Natural killer cell treated with Interleukin-12 subunit alpha and Interleukin-12 subunit beta and Interleukin-15 and Interleukin-18, amount 100 ng/mL, for 72 hours (primary cell): ENCODE results near the gene SGPP1. TPM values are rescaled to one million over a fixed set of nuclear protein-coding genes. Genes with fewer than 3 reads are reported as not detected.
"Not testable (repeated sequence)": the region's sequence is repeated elsewhere in the genome, so short reads cannot be mapped to it uniquely, and the experiment has no call there.

Experiments used
- ATAC-seq, 2 donors: fragments of 150-1000 bp; cut with Tn5 transposase in 1 of 2; sonication (Bioruptor Pico), chemical (Tn5 transposase) in 1 of 2; 2 replicates each; pipeline ENCODE4 v1.10.0; 2021
- DNase-seq: peaks from one replicate; pipeline ENCODE4 v3.0.0; 2022; ENCODE audit warnings: low spot score
- H3K27ac Mint-ChIP-seq, 2 donors: 1 replicate in 1 of 2; 2 replicates in 1 of 2; pipeline ENCODE4 v1.8.0; 2022; ENCODE audit warnings: mixed read lengths in 2 of 2, mild to moderate bottlenecking in 1 of 2, moderate library complexity in 1 of 2
- H3K27me3 Mint-ChIP-seq, 2 donors: 1 replicate in 1 of 2; 2 replicates in 1 of 2; pipeline ENCODE4 v1.8.0; 2022; ENCODE audit warnings: mixed read lengths in 2 of 2
- H3K36me3 Mint-ChIP-seq: one replicate; pipeline ENCODE4 v1.8.0; 2022; ENCODE audit warnings: mixed read lengths
- H3K4me1 Mint-ChIP-seq, 2 donors: 1 replicate in 1 of 2; 2 replicates in 1 of 2; pipeline ENCODE4 v1.8.0; 2022; ENCODE audit warnings: low read depth in 2 of 2, mixed read lengths in 2 of 2, mild to moderate bottlenecking in 1 of 2
- H3K4me3 Mint-ChIP-seq: one replicate; pipeline ENCODE4 v1.8.0; 2022; ENCODE audit warnings: mixed read lengths
- H3K9me3 Mint-ChIP-seq: 2 replicates; pipeline ENCODE4 v1.8.0; 2022; ENCODE audit warnings: mixed read lengths
- total RNA-seq, 2 donors: library from RNA; stranded (reverse); gene quantifications; one replicate each; pipeline ENCODE4 v1.2.3, GENCODE V29; 2022

SGPP1 gene
- total RNA-seq, 2 donors from 2014 or later: 10.9 to 15.0 TPM

DNA sequence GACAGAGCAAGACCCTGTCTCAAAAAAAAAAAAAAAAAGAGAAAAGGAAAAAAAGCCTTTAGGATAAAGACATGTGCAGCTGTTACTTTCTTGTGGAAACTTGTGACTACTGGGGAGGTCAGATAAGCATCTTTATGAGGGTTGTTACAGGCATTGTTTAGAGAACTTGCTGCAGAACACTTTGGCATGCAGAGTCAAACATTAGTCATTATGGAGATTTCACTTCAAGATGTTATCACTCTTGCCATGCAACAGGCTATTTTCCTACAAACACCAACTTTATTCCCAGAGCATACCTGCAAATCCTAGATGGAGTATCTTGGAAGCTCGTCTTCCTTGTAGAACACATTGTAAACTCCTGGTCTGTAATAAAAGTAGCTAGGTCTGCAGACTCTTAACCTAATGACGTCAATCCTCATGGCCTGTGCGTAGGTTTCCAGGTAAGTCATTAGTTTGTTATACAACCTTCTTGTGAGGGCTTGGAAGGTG is 49.9 kb downstream of the SGPP1 start:
- Mint-ChIP-seq H3K27me3 (no peaks in the 10 kb centered on the region), H3K4me3 (no peak overlapping the region), H3K9me3 (no peaks in the 10 kb centered on the region), H3K36me3 (no peaks in the 10 kb centered on the region), H3K27ac (no peak overlapping the region), H3K4me1 (no peaks in the 10 kb centered on the region)
- DNase-seq (no peak), ATAC-seq (no peak)

DNA sequence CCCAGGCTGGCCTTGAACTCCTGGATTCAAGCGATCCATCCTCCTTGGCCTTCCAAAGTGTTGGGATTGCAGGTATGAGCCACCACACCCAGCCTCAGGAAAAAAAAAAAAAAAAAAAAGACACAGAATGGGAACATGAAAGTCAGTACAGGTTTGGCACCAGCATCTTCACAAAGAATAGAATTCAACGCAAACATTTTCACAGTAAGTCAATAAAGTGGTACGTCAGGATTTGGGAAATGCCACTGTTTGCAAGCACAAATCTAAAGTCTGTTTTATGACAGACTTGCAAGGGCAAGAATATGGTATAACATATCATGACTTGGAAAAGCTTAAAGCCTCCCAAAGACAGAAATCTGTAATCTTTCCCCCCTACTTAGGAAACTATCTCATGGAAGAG is 51.2 kb downstream of the SGPP1 start:
- no peaks in the 10 kb centered on the region for H3K4me1 Mint-ChIP-seq
- H3K4me3 Mint-ChIP-seq: no peak overlapping the region
- no peaks in the 10 kb centered on the region for H3K27me3 Mint-ChIP-seq
- H3K9me3 Mint-ChIP-seq: no peaks in the 10 kb centered on the region
- ATAC-seq (no peak), DNase-seq (no peak)
- no peaks in the 10 kb centered on the region for H3K36me3 Mint-ChIP-seq
- H3K27ac Mint-ChIP-seq: no peak overlapping the region

DNA sequence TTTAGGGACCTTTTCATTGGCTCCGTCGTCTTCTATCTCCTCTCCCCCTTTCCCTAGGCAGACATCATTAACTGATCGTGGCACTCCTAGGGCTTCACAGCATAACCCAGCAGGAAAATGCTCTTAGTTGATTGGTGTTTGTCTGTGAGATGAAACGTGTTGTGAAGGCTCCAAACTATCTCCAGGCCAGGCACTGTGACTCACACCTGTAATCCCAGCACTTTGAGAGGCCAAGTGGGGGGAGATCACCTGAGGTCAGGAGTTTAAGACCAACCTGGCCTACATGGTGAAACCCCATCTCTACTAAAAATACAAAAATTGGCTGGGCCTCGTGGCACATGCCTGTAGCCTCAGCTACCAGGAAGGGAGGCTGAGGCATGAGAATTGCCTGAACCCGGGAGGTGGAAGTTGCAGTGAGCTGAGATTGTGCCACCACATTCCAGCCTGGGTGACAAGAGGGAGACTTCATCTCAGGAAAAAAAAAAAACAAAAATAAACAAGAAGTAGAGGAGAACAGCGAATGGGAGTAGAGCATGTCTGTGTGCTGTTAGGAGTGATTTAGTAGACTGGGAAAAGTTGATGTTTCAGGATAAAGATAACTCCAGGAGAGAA is 53.9 kb downstream of the SGPP1 start:
- H3K27ac Mint-ChIP-seq: no peak overlapping the region
- no peaks in the 10 kb centered on the region for H3K4me1 Mint-ChIP-seq
- ATAC-seq: no peak
- H3K36me3 Mint-ChIP-seq: no peaks in the 10 kb centered on the region
- no peaks in the 10 kb centered on the region for H3K27me3 Mint-ChIP-seq
- DNase-seq: no peak
- no peak overlapping the region for H3K4me3 Mint-ChIP-seq
- H3K9me3 Mint-ChIP-seq: no peaks in the 10 kb centered on the region

DNA sequence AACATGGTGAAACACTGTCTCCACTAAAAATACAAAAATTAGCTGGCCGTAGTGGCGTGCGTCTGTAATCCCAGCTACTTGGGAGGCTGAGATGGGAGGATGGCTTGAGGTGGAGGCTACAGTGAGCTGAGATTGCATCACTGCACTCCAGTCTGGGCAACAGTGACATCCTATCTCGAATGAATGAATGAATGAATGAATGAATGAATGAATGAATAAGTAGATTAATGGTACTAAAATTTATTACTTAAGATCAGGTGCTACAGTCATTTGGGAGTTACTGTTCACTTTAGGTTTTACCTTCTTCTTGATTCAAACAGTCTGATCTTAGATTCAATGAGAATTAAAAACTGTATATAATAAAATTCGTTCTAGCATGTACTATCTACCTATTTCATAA is 54.6 kb downstream of the SGPP1 start:
- Mint-ChIP-seq H3K27ac (no peak overlapping the region), H3K27me3 (no peaks in the 10 kb centered on the region)

DNA sequence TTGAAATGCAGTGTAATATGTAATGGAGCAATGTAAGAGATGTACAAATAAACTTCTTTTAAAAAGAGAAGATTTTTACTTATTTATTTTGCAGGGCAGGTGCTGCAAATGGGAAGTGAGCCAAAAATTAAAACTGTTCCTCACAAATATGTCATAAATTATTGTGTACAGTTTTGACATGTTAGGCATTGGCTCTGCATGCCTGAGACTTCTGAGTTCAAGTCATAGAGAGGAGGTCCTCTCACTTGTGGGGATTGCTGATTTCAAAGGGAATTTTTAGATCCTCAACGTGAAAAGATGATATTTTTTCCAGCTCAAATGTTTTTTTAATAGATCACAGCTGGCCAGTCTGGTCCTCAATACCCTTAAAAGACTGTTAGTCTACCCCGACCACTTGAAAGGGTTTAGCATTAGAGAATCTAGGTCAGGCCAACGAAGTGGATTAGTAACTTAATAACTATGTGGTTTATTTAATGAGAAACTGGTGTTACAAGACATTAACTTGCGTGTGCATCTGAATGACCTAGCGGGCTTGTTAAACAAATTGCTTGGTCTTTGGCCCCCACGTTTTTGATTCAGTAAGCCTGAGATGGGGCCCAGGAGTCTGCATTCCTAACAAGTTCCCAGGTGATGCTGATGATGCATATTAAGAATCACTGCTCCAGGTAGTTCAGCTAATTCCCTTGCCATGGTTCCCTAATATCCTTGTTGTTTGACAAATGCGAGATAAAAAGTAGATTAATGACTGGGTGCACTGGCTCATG is 55.3 kb downstream of the SGPP1 start:
- no peak for ATAC-seq
- H3K9me3 Mint-ChIP-seq: no peaks in the 10 kb centered on the region
- H3K27me3 Mint-ChIP-seq: no peaks in the 10 kb centered on the region
- no peak overlapping the region for H3K27ac Mint-ChIP-seq
- no peaks in the 10 kb centered on the region for H3K4me1 Mint-ChIP-seq
- no peaks in the 10 kb centered on the region for H3K36me3 Mint-ChIP-seq
- DNase-seq: no peak
- H3K4me3 Mint-ChIP-seq: no peak overlapping the region

More for the DNA sequence above, 54.6 kb downstream of the SGPP1 start:
- no peak overlapping the region for H3K4me3 Mint-ChIP-seq
- no peaks in the 10 kb centered on the region for H3K4me1 Mint-ChIP-seq
- H3K9me3 Mint-ChIP-seq: no peaks in the 10 kb centered on the region
- H3K36me3 Mint-ChIP-seq: no peaks in the 10 kb centered on the region
- DNase-seq: no peak
- ATAC-seq: no peak

DNA sequence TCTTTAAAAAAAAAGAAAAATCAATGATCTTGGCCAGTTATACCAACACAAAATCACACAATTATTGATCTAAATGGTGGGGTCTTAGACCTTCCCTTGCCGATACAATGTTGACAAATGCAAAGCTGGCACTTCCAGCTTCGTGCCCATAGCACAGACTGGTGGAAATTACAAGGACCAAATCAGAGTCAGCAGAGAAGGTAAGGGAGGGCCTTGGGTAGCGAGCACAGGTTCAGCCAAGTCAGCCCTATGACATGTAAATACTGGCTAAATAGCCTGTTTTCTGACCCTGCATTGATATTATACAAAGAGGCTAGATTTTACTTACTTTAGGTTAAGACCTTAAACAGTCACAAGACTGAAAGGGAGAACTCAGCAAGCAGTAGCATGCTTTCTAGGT is 55.9 kb downstream of the SGPP1 start:
- no peak overlapping the region for H3K4me3 Mint-ChIP-seq
- no peak for ATAC-seq
- no peaks in the 10 kb centered on the region for H3K4me1 Mint-ChIP-seq
- H3K36me3 Mint-ChIP-seq: no peaks in the 10 kb centered on the region
- H3K27me3 Mint-ChIP-seq: no peaks in the 10 kb centered on the region
- no peak for DNase-seq
- H3K27ac Mint-ChIP-seq: no peak overlapping the region
- no peaks in the 10 kb centered on the region for H3K9me3 Mint-ChIP-seq

DNA sequence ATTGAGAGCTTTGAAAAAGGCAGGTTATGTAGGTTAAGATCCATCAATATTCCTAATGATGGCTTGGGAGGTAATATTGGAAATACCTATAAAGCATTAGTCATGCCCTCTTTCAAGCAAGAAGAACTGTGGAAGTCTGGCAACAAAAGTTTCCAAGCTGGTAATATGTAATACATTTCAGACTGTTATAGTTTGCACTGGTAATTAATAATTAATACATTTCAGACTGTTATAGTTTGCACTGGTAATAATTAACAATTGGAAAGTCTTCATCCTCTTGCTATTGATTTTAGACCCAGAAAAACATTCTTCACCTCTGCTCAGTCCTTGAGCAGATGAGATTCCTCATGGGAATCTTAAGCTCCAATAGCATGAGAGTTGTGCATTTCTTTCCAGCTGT is 57.2 kb downstream of the SGPP1 start:
- Mint-ChIP-seq H3K36me3 (no peaks in the 10 kb centered on the region), H3K27me3 (no peaks in the 10 kb centered on the region), H3K4me3 (no peak overlapping the region), H3K4me1 (no peaks in the 10 kb centered on the region), H3K27ac (no peak overlapping the region), H3K9me3 (no peaks in the 10 kb centered on the region)
- DNase-seq: no peak
- ATAC-seq: no peak

DNA sequence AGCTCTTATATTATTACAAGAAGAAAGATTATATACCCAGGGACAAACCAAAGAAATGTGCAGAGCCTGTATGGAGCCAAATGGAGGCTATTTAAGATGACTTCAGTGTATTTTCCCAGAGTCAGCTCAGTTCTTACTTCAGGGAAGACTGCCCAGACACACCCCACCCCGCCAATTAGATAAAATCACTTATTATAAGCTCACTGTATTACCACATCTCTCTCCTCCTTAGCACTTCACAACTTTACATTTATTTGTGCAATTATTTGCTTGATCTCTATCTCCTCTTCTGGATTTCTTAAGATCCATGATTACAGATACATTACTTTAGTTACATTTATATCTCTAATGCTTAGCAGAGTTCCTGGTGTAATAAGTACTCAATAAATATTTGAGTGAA is 61.5 kb downstream of the SGPP1 start:
- ATAC-seq: no peak
- Mint-ChIP-seq H3K4me3 (no peak overlapping the region), H3K27me3 (no peaks in the 10 kb centered on the region), H3K27ac (no peak overlapping the region), H3K4me1 (no peaks in the 10 kb centered on the region), H3K36me3 (no peaks in the 10 kb centered on the region), H3K9me3 (no peaks in the 10 kb centered on the region)
- no peak for DNase-seq

DNA sequence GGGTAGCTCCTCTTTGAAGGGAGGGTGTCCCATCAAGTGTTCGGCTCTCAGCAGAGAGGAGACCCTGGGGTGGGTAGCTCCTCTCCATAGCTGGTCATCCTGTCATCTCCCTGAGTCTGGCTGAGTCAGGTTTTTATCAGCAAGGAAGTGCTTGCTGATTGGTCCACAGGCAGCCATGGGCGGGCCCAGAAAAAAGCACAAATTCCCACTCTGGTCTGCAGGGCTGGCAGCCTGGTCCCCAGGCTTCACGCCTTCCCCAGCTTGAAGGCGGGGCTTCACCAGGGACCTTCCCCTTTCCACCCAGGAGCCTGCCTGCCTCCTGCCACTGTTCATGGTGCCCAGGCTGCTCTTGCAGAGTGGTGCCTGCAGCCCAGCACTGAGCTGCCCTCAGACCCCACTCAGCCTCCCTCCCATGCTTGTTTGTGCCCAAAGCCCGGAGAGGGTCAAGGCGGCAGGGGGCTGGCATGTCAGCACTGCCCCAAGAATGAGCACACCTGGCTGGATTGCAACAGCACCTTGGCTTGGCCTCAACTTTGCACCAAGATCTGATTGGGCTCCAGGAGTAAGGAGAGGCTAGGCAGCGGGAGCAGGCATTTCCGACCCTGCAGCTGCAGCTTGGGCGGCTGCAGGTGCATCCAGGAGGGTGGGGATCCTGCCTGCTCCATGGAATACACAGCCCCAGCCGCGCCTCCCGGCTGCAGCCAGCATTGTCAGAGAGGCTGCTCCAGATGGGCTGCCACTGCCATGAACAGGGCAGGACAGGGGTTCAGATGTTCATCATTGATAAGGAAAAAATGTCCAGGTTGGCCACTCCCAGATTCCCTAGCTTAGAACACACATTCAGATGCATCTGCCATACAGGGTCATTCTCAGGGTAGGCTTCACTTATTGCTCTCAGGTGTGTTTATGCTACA is 64.2 kb downstream of the SGPP1 start:
- H3K4me1 Mint-ChIP-seq: no peaks in the 10 kb centered on the region
- DNase-seq (no peak), ATAC-seq (peak; percentile 53 to 56)
- H3K36me3 Mint-ChIP-seq: no peaks in the 10 kb centered on the region
- no peak overlapping the region for H3K27ac Mint-ChIP-seq
- no peaks in the 10 kb centered on the region for H3K9me3 Mint-ChIP-seq
- no peaks in the 10 kb centered on the region for H3K27me3 Mint-ChIP-seq
- no peak overlapping the region for H3K4me3 Mint-ChIP-seq

DNA sequence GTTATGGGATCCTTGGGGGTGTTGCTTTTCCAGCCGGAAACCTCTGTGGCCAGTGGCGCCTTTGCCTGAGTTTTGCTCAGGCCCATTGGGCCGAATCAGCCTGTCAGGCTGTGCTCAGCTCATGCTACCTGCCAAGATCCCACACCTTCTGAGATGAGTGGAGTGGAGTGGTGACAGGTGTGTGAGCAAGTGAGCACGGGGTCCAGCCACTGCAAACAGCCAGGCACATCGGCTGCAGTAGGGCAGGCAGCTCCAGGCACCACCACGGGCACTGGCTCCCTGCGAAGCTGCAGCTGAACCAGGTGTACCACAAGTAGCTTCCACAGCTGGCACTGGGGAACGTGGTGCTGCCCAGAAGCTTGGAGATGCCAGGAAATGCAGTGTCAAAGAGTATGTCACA is 65.1 kb downstream of the SGPP1 start:
- Mint-ChIP-seq H3K27me3 (no peaks in the 10 kb centered on the region), H3K4me3 (no peak overlapping the region), H3K36me3 (no peaks in the 10 kb centered on the region), H3K9me3 (no peaks in the 10 kb centered on the region), H3K27ac (no peak overlapping the region), H3K4me1 (no peaks in the 10 kb centered on the region)
- ATAC-seq (no peak), DNase-seq (no peak)

DNA sequence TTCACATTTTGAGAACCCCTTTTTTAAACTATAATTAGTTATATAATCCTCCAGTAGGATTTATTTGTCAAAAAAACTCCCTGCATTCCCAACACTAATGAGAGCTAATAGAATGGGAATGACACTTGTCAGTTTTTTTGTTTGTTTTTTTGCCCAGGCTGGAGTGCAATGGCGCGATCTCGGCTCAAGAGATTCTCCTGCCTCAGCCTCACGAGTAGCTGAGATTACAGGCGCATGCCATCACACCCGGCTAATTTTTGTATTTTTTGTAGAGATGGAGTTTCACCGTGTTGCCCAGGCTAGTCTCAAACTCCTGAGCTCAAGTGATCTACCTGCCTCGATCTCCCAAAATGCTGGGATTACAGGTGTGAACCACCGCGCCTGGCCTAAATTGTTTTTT is 66.0 kb downstream of the SGPP1 start:
- H3K36me3 Mint-ChIP-seq: not testable (repeated sequence)

DNA sequence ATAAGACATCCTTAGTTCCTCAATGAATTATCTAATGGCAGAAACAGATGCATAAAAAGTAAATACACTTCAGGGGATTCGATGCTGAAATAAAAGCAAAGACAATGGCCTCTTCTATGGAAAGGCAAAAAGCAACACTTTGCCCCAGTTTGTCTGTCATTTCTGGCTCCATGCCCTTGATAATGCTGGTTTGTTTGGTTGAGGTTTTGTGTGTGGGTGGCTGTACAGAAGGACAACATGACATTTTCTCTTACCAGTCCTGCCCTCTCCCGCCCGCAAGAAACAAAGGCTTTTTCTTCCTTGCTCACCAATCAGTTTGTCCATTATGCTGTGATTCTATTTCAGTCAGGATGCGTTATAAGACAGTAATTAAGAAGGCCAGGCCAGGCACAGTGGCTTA is 68.1 kb downstream of the SGPP1 start:
- no peak for DNase-seq
- H3K27ac Mint-ChIP-seq: no peak overlapping the region
- no peak overlapping the region for H3K4me3 Mint-ChIP-seq
- H3K9me3 Mint-ChIP-seq: no peaks in the 10 kb centered on the region
- ATAC-seq: no peak
- no peaks in the 10 kb centered on the region for H3K4me1 Mint-ChIP-seq
- no peaks in the 10 kb centered on the region for H3K27me3 Mint-ChIP-seq
- H3K36me3 Mint-ChIP-seq: no peaks in the 10 kb centered on the region

More for the DNA sequence above, 66.0 kb downstream of the SGPP1 start:
- not testable (repeated sequence) for H3K9me3 Mint-ChIP-seq, H3K27me3 Mint-ChIP-seq, ATAC-seq, H3K4me3 Mint-ChIP-seq, H3K4me1 Mint-ChIP-seq, H3K27ac Mint-ChIP-seq, DNase-seq

DNA sequence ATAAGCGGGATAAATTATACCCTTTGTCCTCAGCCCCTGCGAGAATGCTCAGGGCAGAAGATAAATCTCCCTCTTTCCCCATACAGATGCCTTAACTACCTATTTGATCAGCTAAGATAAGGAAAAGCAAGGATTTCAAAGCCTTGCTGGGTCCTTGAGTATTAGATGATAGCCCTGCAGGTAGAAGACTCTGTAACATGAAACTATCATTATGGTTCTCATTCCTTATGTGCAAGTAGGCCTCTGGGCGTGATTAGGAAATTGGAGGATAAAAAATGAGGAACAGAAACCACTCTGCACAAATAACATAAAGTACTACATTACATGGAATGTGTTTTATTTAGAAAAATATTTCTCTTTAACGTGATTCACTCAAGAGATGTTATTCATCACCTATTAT is 71.7 kb downstream of the SGPP1 start:
- peaks cover 3 to 5% of the 10 kb centered on the region in 2 donors for H3K4me1 Mint-ChIP-seq
- no peak overlapping the region for H3K27ac Mint-ChIP-seq
- DNase-seq: no peak
- H3K9me3 Mint-ChIP-seq: no peaks in the 10 kb centered on the region
- H3K36me3 Mint-ChIP-seq: no peaks in the 10 kb centered on the region
- H3K4me3 Mint-ChIP-seq: no peak overlapping the region
- no peak for ATAC-seq
- no peaks in the 10 kb centered on the region for H3K27me3 Mint-ChIP-seq

DNA sequence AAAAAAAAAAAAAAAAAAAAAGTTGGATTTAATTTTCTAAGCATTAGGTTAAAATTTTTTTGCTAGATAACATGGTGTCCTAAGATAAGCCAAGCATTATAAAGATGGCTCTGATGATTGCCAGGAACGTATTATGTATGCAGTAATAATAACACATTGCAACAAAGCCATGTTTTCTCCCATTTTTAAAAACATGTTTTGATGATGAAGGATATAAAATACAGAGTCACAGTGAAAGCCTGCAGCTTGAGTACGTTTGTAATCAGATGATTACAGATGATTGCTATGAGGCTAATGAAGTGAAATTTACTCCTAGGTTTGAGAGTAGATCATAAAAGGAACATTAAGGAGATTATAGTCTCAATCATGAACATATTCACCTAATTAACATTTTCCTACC is 72.9 kb downstream of the SGPP1 start:
- Mint-ChIP-seq H3K4me1 (peaks cover 11 to 15% of the 10 kb centered on the region in 2 donors), H3K9me3 (no peaks in the 10 kb centered on the region), H3K27ac (no peak overlapping the region), H3K36me3 (no peaks in the 10 kb centered on the region), H3K4me3 (no peak overlapping the region), H3K27me3 (no peaks in the 10 kb centered on the region)
- DNase-seq (no peak), ATAC-seq (no peak)
